ENCODE results near the gene TSPAN11.

The TSPAN11 gene

DNA sequence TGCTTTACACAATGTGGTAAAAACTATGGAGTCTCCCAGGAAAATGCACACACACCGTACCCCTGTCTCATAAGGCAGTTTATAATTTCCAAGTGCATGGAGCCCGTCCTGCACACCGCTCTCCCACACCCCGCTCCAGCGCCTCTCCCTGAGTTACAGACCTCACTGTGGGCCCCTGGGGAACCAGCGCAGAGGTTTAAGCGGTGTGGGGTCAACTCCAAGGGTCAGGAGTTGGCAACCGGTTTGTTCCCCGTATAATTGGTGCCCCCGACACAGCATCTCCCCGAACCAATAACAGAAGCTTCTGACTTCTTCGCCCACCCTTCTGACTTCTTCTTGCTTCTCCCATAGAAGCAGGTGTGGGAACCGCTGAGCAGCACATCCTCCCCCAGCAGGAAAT is 88.7 kb downstream of the TSPAN11 start:
- no peak for DNase-seq (ENCODE audit: low spot score)

DNA sequence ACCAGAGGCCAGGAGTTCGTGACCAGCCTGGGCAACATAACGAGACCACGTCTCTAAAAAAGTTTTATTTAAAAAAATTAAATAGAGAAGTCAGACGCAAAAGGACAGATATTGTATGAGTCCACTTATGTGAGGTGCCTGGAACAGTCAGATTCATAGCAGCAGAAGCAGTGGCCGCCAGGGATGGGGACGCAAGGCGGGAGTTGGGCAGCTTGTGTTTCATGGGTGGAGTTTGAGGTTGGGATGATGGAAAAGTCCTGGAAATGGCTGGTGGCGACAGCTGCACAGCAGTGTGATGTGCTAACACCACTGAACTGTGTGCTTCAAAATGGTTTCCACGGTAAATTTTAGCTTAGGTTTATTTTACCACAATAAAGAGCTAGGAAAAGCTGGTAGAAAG is 89.5 kb downstream of the TSPAN11 start:
- TF ChIP-seq, protein P1, sequence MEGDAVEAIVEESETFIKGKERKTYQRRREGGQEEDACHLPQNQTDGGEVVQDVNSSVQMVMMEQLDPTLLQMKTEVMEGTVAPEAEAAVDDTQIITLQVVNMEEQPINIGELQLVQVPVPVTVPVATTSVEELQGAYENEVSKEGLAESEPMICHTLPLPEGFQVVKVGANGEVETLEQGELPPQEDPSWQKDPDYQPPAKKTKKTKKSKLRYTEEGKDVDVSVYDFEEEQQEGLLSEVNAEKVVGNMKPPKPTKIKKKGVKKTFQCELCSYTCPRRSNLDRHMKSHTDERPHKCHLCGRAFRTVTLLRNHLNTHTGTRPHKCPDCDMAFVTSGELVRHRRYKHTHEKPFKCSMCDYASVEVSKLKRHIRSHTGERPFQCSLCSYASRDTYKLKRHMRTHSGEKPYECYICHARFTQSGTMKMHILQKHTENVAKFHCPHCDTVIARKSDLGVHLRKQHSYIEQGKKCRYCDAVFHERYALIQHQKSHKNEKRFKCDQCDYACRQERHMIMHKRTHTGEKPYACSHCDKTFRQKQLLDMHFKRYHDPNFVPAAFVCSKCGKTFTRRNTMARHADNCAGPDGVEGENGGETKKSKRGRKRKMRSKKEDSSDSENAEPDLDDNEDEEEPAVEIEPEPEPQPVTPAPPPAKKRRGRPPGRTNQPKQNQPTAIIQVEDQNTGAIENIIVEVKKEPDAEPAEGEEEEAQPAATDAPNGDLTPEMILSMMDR (IDR thresholded peaks at IDR 0.05; ENCODE audit: borderline replicate concordance, control extremely low read depth, extremely low read depth, insufficient read depth, missing control alignments) = no peak

More for the DNA sequence above, 88.7 kb downstream of the TSPAN11 start:
- TF ChIP-seq, protein P1 (IDR thresholded peaks at IDR 0.05; ENCODE audit: borderline replicate concordance, control extremely low read depth, extremely low read depth, insufficient read depth, missing control alignments) = no peak
- in situ Hi-C loops (cut with MboI; ENCODE audit: low sequenced_read_pairs, unreplicated experiment) = no loop called here

DNA sequence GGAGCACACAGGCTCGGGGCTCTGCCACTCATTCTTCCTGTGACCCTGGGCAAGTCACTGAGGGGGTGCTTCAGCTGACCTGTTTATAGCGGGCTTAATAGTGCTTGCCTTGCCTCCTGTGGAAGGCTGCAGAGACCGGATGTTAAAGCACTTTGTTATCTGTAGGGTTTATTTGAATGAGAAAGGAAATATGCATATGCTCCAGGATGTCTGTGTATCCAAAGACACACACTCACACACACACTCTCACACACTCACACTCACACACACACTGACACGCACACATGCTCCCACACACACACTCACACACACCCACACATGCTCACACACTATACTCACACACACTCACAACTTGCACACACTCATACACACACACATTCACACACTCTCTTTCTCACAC is 91.0 kb downstream of the TSPAN11 start:
- in situ Hi-C loops (cut with MboI; ENCODE audit: low sequenced_read_pairs, unreplicated experiment) = no loop called here
- TF ChIP-seq, protein P1 (IDR thresholded peaks at IDR 0.05; ENCODE audit: borderline replicate concordance, control extremely low read depth, extremely low read depth, insufficient read depth, missing control alignments) = no peak
- DNase-seq (ENCODE audit: low spot score) = no peak

More for the DNA sequence above, 89.5 kb downstream of the TSPAN11 start:
- in situ Hi-C loops (cut with MboI; ENCODE audit: low sequenced_read_pairs, unreplicated experiment) = no loop called here
- no peak for DNase-seq (ENCODE audit: low spot score)

DNA sequence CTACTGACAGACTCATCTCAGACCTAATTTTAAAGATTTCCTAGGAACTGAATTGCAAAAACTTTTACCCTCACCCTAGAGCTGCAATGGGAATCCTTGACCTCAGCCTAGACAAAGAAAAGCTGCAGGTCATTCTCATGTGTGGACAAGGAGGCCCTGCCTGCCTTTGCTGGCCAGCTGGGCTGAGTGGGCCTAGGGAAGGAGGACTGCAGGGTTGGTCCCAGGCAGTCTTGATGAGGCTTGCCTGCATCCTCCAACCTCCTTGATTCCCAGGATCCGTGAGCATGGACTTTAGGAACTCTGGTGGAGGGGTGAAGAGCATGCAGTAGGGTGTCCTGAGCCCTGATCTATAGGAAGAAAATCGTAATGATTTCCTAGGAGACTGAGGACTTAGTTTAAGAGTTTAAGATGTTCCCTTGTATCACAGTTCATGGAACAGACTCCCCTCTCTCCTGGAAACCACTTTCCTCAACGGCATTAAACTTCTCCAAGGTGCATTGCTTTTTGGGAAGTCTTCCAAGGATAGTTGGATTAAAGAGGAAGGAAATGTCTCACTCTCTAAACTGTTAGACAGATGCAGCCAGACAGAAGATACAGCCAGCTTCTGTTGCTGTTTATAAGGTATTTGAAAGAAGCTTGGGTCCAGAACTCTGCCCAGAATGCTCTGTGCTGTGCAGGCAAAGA is 91.7 kb downstream of the TSPAN11 start:
- in situ Hi-C loops (cut with MboI; ENCODE audit: low sequenced_read_pairs, unreplicated experiment) = no loop called here
- no peak for DNase-seq (ENCODE audit: low spot score)
- TF ChIP-seq, protein P1 (IDR thresholded peaks at IDR 0.05; ENCODE audit: borderline replicate concordance, control extremely low read depth, extremely low read depth, insufficient read depth, missing control alignments) = no peak

DNA sequence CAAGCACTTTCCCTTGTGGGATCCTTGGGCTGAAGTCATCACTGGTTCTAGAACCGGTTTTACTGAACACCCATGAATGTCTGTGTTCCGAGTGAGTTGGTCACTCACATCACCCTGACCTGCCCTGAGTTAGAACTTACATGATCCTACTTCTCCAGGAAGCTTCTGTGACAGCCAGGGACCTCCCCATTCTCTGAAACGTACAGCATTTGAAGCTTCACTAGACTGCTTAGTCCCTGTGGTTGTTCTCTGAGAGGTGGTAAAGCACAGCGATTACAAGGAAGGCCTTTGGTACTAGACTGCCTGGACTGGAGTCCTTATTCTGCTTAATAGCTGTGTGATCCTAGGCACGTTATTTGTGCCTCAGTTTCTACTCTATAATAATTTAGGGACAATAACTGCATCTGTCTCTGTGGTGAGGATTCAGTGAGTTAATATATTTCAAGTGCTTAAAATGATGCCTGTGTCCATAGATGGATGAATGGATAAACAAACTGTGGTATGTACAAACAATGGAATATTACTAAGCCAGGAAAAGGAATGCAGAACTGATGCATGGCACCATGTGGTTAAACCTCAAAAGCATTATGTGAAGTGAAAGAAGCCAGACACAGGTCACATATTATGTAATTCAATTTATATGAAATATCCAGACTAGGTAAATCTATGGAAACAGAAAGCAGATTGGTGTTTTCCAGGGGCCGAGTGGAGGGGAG is 92.4 kb downstream of the TSPAN11 start:
- TF ChIP-seq, protein P1 (IDR thresholded peaks at IDR 0.05; ENCODE audit: borderline replicate concordance, control extremely low read depth, extremely low read depth, insufficient read depth, missing control alignments) = no peak
- DNase-seq (ENCODE audit: low spot score) = no peak
- in situ Hi-C loops (cut with MboI; ENCODE audit: low sequenced_read_pairs, unreplicated experiment) = no loop called here

DNA sequence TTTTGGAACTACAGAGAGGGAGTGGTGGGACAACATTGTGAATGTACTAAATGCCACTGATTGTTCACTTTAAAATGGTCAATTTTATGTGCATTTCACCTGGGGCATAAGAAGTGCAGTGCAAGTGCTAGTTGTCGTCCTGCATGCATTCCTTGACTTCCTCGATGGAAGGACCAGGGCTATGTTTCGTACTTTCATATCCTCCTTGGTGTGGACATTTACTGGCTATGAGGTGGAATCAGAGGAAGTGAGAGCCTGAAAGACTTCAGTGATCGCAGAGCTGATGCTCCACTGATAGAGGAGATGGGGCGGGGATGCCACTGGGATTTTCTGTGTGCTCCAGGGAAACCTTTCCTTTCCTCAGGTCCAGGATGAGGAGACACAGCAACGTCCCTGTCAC is 93.0 kb downstream of the TSPAN11 start:
- DNase-seq (ENCODE audit: low spot score) = no peak
- TF ChIP-seq, protein P1 (IDR thresholded peaks at IDR 0.05; ENCODE audit: borderline replicate concordance, control extremely low read depth, extremely low read depth, insufficient read depth, missing control alignments) = no peak
- in situ Hi-C loops (cut with MboI; ENCODE audit: low sequenced_read_pairs, unreplicated experiment) = no loop called here

All from GM13976 (cell line).